ENCODE measurements around the gene MACROH2A2.
"Not testable (repeated sequence)": the region's sequence is repeated elsewhere in the genome, so short reads cannot be mapped to it uniquely, and the experiment has no call there.

MACROH2A2 gene

GRCh38 chr10:70106958-70107791 lies 54.5 kb downstream of the MACROH2A2 start:
- DNase-seq, result no peak

- DNase-seq, result no peak
Measured at GRCh38 chr10:70109064-70109729, 56.6 kb downstream of the MACROH2A2 start.

- DNase-seq, result no peak
Measured at GRCh38 chr10:70111496-70111895, 58.9 kb downstream of the MACROH2A2 start.

GRCh38 chr10:70112071-70112470 lies 59.4 kb downstream of the MACROH2A2 start:
- no peak for DNase-seq

- no peak for DNase-seq
Measured at GRCh38 chr10:70114902-70115301, 62.3 kb downstream of the MACROH2A2 start.

- peak; percentile 29 to 31 for DNase-seq
Measured at GRCh38 chr10:70115948-70116682, 63.5 kb downstream of the MACROH2A2 start.

- no peak for DNase-seq
Measured at GRCh38 chr10:70117646-70118045, 65.0 kb downstream of the MACROH2A2 start.

- no peak for DNase-seq
Measured at GRCh38 chr10:70118196-70118595, 65.5 kb downstream of the MACROH2A2 start.

- DNase-seq, result no peak
Measured at GRCh38 chr10:70119197-70119596, 66.6 kb downstream of the MACROH2A2 start.

- no peak for DNase-seq
Measured at GRCh38 chr10:70119623-70120022, 67.0 kb downstream of the MACROH2A2 start.

GRCh38 chr10:70120417-70120816 lies 67.8 kb downstream of the MACROH2A2 start:
- no peak for DNase-seq

- no peak for DNase-seq
Measured at GRCh38 chr10:70121281-70121949, 68.8 kb downstream of the MACROH2A2 start.

GRCh38 chr10:70122742-70123141 lies 70.1 kb downstream of the MACROH2A2 start:
- DNase-seq, result no peak

GRCh38 chr10:70123166-70123565 lies 70.5 kb downstream of the MACROH2A2 start:
- not testable (repeated sequence) for DNase-seq

GRCh38 chr10:70123817-70124216 lies 71.2 kb downstream of the MACROH2A2 start:
- DNase-seq, result no peak

GRCh38 chr10:70124415-70124814 lies 71.8 kb downstream of the MACROH2A2 start:
- DNase-seq, result no peak

GRCh38 chr10:70124918-70125317 lies 72.3 kb downstream of the MACROH2A2 start:
- no peak for DNase-seq

GRCh38 chr10:70125918-70126552 lies 73.4 kb downstream of the MACROH2A2 start:
- DNase-seq, result no peak

GRCh38 chr10:70126700-70127395 lies 74.2 kb downstream of the MACROH2A2 start:
- DNase-seq, result no peak

- no peak for DNase-seq
Measured at GRCh38 chr10:70130878-70131559, 78.4 kb downstream of the MACROH2A2 start.

- no peak for DNase-seq
Measured at GRCh38 chr10:70131560-70131937, 78.9 kb downstream of the MACROH2A2 start.
